Hepatocyte (in vitro differentiated cells): ENCODE results near the gene NFYC.

Experiments used
- CTCF ChIP-seq: fragments of 200-600 bp; sonication (generic); IDR thresholded peaks from 2 replicates; pipeline ENCODE4 v1.5.1; 2016; ENCODE audit warnings: antibody characterized with exemption, mild to moderate bottlenecking; ENCODE audit not compliant: poor library complexity
- EZH2 ChIP-seq: fragments of 200-600 bp; sonication (generic); IDR thresholded peaks from 2 replicates; pipeline ENCODE4 v1.6.1; 2016; ENCODE audit warnings: antibody characterized with exemption, mild to moderate bottlenecking, borderline replicate concordance

GRCh38 chr1:40709802-40710278 lies 18.3 kb downstream of the NFYC start:
- no peak for TF ChIP-seq EZH2
- no peak for TF ChIP-seq CTCF
